ENCODE measurements around the gene RPL38. TPM values are rescaled to one million over a fixed set of nuclear protein-coding genes. Genes with fewer than 3 reads are reported as not detected.

Gene RPL38
- total RNA-seq, 1 donor from 2014 or later, result 967 TPM

DNA sequence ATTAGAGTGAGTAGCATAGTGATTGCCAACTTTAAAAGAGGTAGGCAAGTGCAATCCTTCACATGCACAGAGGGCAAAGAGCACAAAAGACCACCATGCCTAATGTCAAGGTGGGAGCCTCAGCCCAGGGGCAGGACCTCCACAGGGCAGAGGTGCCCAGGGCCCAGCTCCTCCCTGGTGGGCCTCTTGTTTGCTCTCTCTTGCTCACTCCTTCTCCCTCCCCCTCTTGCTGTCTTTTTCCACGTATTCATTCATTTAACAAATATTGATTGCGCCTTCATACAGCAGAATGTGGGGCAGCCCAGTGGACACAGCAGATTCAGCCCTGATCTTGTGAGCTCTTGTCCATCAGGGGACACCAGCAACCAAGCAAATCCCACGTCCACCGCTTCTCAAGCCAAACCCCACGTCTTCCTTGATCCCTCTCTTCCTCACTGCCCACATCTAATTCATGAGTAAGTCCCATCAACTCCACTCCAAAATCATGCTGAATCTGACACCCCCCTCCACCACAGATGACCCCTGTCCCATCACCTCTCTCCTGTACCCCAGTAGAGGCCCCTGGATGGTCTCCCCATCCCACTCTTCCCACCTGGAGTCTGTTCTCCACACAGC lies 44.1 kb upstream of the RPL38 start:
- H3K27ac Mint-ChIP-seq (ENCODE audit: unreplicated experiment), result no peak overlapping the region
- no peak overlapping the region for H3K4me3 Mint-ChIP-seq
- H3K27me3 Mint-ChIP-seq (ENCODE audit: low read depth), result no peaks in the 10 kb centered on the region
- no peak for DNase-seq (ENCODE audit: low read depth, low spot score)
- TF ChIP-seq, protein P1, sequence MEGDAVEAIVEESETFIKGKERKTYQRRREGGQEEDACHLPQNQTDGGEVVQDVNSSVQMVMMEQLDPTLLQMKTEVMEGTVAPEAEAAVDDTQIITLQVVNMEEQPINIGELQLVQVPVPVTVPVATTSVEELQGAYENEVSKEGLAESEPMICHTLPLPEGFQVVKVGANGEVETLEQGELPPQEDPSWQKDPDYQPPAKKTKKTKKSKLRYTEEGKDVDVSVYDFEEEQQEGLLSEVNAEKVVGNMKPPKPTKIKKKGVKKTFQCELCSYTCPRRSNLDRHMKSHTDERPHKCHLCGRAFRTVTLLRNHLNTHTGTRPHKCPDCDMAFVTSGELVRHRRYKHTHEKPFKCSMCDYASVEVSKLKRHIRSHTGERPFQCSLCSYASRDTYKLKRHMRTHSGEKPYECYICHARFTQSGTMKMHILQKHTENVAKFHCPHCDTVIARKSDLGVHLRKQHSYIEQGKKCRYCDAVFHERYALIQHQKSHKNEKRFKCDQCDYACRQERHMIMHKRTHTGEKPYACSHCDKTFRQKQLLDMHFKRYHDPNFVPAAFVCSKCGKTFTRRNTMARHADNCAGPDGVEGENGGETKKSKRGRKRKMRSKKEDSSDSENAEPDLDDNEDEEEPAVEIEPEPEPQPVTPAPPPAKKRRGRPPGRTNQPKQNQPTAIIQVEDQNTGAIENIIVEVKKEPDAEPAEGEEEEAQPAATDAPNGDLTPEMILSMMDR (conservative IDR thresholded peaks at IDR 0.05), result no peak
- H3K36me3 Mint-ChIP-seq (ENCODE audit: low read depth), result no peaks in the 10 kb centered on the region
- peaks cover 10% of the 10 kb centered on the region for H3K4me1 Mint-ChIP-seq
- H3K9me3 Mint-ChIP-seq, result no peaks in the 10 kb centered on the region

DNA sequence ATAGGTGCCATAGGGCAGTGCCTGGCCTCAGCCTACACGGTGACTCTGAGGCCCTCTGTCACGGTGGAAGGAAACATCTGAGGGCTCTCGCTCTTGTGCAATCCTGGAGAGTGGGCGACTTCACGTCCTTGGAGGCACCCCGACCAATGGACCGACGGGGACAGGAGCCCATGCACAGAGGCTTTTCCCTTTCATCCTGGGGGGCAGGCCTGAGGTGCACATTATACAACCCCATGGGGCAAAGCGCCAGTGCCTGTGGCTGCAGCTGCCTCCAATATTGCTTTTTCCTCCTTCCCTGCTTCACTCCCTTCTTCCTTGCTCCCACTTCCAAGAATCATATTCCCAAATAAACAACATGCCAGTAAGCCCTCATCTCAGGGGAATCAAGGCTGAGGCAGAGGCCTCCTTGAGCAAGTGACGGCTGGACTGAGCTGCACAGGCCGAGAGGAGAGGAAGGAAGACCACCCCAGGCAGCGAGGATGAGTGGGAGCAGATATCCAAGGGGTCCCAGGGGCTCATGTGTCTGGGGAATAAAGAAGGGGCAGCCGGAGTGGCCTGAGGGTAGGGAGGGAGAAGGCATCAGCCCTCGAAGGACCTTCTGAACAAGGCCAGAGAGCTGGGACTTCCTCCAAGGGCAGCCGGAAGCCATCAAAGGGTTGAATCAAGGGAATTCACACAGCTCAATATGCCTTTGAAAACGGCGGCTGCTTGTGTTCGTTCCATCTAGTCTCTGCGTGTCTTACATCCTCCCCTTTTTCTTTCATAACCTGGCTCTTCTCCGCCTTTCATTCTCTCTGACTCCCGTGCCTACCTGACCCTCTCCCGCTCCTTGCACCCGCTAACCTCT lies 42.6 kb upstream of the RPL38 start:
- no peak for DNase-seq (ENCODE audit: low read depth, low spot score)
- no peak overlapping the region for H3K4me3 Mint-ChIP-seq
- H3K9me3 Mint-ChIP-seq, result no peaks in the 10 kb centered on the region
- peaks cover 10% of the 10 kb centered on the region for H3K4me1 Mint-ChIP-seq
- no peaks in the 10 kb centered on the region for H3K36me3 Mint-ChIP-seq (ENCODE audit: low read depth)
- TF ChIP-seq, protein P1 (conservative IDR thresholded peaks at IDR 0.05), result no peak
- no peak overlapping the region for H3K27ac Mint-ChIP-seq (ENCODE audit: unreplicated experiment)
- no peaks in the 10 kb centered on the region for H3K27me3 Mint-ChIP-seq (ENCODE audit: low read depth)

DNA sequence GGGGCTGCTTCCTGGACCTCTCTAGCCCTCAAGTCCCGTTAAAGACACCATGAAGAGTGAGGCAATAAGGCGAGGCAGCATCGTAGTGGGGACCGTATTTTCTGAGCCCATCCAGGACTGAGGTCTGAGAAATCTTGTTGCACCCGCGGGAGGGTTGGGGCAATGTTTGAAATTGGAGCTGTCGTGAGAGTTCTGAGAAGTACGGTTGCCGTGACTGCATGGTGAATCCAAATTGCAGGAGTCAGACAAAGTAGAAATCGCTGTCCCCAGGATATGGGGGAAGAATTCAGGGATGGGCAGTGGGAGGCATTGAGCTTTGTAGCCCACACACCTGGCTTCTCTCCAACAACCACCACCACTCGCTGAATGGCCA lies 42.0 kb upstream of the RPL38 start:
- Mint-ChIP-seq H3K27me3 (ENCODE audit: low read depth) (peaks cover 1% of the 10 kb centered on the region), H3K9me3 (no peaks in the 10 kb centered on the region), H3K4me3 (no peak overlapping the region), H3K4me1 (peaks cover 10% of the 10 kb centered on the region), H3K27ac (ENCODE audit: unreplicated experiment) (no peak overlapping the region), H3K36me3 (ENCODE audit: low read depth) (no peaks in the 10 kb centered on the region)
- TF ChIP-seq, protein P1 (conservative IDR thresholded peaks at IDR 0.05), result no peak
- DNase-seq (ENCODE audit: low read depth, low spot score), result no peak

DNA sequence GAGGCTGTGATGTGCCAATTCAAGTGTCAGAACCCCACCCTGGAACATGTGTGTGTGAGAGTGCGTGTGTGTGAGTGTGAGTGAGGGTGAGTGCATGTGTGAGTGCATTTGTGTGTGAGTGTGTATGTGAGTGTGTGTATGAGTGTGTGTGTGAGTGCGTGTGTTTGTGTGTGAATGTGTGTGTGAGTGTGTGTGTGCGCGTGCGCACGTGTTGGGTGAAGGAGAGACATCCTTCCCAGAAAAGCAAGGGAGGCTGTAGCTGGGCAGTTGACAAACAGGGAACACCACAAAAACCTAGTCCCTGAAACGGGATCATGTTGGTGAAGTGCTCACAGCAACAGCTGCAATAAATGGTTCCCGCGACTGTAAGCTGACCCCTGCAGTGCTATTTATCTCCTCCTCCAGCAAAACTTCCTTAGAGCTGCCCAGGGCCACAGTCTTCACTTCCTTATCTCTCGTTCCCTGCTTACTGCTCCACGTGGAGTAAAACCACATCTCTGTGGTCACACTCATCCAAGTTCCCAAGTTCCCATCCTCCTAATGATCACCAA lies 40.1 kb upstream of the RPL38 start:
- H3K4me3 Mint-ChIP-seq, result no peak overlapping the region
- no peaks in the 10 kb centered on the region for H3K36me3 Mint-ChIP-seq (ENCODE audit: low read depth)
- no peaks in the 10 kb centered on the region for H3K9me3 Mint-ChIP-seq
- TF ChIP-seq, protein P1 (conservative IDR thresholded peaks at IDR 0.05), result no peak
- H3K27me3 Mint-ChIP-seq (ENCODE audit: low read depth), result peaks cover 4% of the 10 kb centered on the region
- DNase-seq (ENCODE audit: low read depth, low spot score), result no peak
- H3K27ac Mint-ChIP-seq (ENCODE audit: unreplicated experiment), result no peak overlapping the region
- H3K4me1 Mint-ChIP-seq, result peaks cover 10% of the 10 kb centered on the region

DNA sequence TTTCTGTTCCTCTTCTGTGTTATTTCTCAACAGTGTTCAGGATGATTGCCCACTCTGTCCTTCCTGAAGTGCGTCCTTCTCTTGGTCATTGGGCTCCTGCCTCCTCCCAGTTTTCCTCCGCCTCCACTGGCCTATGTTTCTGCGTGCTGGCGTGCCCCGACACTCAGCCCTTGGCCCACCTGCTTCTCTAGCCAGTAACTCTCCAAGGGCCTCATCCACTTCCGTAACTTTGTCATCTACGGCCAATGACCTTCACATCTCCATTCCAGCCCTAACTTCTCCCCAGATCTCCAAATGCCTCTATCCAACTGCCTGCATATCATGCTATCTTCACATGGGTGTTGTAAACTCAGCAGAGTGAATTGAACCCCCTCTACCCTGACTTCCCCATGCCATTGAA lies 39.6 kb upstream of the RPL38 start:
- Mint-ChIP-seq H3K36me3 (ENCODE audit: low read depth) (no peaks in the 10 kb centered on the region), H3K9me3 (no peaks in the 10 kb centered on the region), H3K4me1 (peaks cover 10% of the 10 kb centered on the region), H3K27ac (ENCODE audit: unreplicated experiment) (no peak overlapping the region), H3K27me3 (ENCODE audit: low read depth) (peaks cover 4% of the 10 kb centered on the region), H3K4me3 (no peak overlapping the region)
- no peak for DNase-seq (ENCODE audit: low read depth, low spot score)
- TF ChIP-seq, protein P1 (conservative IDR thresholded peaks at IDR 0.05), result no peak
